ENCODE results near the gene IMMP2L. TPM values are rescaled to one million over a fixed set of nuclear protein-coding genes. Genes with fewer than 3 reads are reported as not detected.
"Not testable (repeated sequence)": the region's sequence is repeated elsewhere in the genome, so short reads cannot be mapped to it uniquely, and the experiment has no call there.

The IMMP2L gene
- total RNA-seq, 1 donor from 2014 or later: 14.8 TPM

- no peak for DNase-seq
Measured at GRCh38 chr7:111459065-111459756, 103.1 kb downstream of the IMMP2L start.

DNA sequence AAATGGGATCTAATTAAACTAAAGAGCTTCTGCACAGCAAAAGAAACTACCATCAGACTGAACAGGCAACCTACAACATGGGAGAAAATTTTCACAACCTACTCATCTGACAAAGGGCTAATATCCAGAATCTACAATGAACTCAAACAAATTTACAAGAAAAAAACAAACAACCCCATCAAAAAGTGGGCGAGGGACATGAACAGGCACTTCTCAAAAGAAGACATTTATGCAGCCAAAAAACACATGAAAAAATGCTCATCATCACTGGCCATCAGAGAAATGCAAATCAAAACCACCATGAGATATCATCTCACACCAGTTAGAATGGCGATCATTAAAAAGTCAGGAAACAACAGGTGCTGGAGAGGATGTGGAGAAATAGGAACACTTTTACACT, 111.6 kb downstream of the IMMP2L start:
- DNase-seq: not testable (repeated sequence)

GRCh38 chr7:111447502-111447901, 114.8 kb downstream of the IMMP2L start:
- DNase-seq: not testable (repeated sequence)

DNA sequence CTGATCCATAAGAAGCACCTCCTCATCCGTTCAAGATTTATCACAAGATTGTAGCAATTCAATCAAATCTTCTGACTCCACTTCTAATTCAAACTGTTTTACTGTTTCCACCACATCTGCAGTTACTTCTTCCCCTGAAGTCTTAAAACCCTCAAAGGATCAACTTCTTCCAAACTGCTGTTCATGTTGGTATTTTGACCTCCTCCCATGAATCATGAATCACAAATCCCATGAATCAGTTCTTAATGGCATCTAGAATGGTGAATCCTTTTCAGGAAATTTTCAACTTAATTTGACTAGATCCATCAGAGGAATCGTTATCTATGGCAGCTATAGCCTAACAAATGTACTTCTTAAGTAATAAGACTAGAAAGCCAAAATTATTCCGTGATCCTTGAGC, 122.3 kb downstream of the IMMP2L start:
- DNase-seq: no peak

DNA sequence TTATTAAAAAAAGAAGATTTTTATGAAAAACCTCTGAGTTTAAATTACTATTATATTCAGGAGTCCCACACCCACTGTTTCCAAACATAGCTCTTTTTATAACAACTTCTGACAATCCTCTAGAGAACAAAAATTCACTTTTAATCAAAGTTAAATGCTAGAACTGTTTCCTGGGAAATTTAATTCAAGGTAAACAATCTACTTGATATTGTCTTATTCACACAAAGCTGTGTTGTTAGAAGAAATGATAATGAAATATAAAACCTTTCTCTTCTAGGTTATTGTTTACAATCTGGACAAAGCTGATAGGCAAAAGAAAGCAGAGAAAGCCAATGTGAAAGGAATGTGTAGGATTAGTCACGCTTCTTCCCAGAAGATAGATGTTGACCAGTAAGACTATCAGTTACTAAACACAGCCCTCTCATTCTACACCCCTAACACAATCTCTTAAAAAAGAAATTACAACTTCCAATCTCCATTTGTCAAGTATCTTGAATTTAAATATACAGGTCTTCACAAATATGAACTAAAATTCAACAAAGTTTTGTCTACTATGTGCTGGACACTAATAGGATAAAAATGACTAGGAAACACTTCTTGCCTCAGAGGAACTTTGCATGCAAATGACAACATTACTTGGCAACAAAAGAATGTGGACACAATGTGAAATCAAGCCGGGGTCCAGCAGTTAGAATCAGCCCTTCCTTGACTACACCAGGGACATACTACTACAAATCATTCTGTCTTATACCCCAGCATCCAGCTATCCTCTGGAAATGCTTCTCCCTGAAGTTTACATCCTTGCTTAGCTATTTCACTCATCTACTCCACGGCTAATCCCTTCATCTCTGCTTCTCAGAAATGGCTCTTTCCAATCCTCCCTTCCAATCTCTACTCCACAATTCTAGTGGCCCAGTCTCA, 123.7 kb downstream of the IMMP2L start:
- DNase-seq: no peak

DNA sequence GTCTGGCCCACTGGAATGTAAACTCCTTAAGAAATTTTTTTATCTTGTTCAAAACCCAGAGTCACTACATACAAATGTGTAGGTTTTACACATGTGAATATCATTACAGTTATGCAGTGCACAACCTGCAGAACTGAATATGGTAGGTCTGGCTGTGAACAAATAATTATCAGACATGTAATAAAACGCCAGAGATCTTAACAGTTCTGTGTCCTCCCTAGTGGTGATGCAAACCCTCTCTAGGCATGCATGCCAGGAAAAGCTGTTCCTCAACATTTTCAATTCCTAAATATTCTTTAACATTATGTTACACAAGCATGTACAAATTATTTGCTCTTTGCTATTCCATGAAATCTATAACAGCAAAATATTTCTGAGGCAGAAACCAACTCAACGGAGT, 124.6 kb downstream of the IMMP2L start:
- no peak for DNase-seq

DNA sequence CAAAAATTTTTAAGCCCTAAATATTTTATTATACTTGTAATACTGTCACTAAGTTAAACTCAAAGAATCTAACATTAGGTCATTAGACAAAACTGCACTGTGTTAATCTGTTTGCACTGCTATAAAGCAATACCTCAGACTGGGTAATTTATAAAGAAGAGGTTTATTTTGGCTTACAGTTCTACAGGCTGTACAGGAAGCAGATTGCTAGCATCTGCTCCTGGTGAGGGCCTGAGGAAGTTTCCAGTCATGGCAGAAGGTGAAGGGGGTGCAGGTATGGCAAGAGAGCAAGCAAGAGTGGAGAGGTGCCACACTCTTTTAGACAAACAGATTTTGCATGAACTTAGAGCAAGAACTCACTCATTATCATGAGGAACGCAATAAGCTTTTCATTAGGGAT, 125.7 kb downstream of the IMMP2L start:
- no peak for DNase-seq

DNA sequence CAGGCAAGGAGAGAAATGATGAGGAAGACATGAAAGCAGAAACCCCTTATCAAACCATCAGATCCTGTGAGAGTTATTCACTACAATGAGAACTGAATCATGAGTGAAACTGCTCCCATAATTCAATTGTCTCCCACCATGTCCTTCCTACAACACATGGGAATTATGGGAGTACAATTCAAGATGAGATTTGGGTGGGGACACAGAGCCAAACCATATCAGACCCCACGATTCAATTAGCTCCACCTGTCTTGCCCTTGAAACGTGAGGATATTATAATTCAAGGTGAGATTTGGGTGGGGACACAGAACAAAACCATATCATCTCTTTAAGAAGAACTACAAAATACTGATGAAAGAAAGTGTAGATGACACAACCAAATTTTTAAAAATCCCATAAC, 128.9 kb downstream of the IMMP2L start:
- DNase-seq: no peak

DNA sequence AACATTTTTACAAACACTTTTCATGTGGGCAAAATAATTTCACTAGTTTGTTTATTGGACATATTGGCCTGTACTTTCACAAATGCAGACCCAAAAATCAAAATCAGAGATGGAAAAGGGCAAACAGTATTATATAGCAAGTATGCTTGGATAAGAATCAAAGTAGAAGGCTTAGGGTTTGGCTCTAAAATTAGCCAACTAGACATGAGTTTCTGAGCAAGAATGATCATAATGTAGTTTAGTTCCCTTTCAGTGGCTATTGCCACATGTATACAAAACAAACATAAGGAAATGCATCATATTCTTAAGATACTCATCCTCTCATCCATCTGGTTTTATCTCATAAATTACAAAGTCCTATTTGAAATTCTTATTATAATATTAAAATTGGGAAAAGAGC, 132.5 kb downstream of the IMMP2L start:
- no peak for DNase-seq

- no peak for DNase-seq
Measured at GRCh38 chr7:111424768-111425167, 137.5 kb downstream of the IMMP2L start.

GRCh38 chr7:111414374-111414773, 147.9 kb downstream of the IMMP2L start:
- DNase-seq: no peak

DNA sequence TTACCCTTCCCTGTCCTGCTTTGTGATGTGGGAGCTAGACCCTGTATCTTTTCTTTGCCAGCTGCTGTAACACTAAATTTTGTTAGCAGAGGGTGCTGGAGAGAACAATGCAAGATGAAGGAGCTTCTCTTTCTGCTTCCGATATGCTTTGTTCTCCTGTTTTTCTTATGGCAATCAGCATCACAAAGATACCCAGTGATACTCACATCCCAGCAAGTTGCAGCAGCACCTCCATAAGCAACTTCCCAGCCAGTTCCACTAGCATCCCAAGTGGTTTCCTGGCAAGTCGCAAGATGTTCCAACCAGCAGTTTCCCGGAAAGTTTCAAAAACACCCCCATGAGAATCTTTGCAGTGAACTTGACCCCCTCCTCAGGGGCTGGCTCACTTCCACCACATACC, 148.6 kb downstream of the IMMP2L start:
- DNase-seq: no peak

GRCh38 chr7:111410899-111411298, 151.4 kb downstream of the IMMP2L start:
- DNase-seq: no peak

GRCh38 chr7:111409714-111410422, 152.4 kb downstream of the IMMP2L start:
- no peak for DNase-seq

DNA sequence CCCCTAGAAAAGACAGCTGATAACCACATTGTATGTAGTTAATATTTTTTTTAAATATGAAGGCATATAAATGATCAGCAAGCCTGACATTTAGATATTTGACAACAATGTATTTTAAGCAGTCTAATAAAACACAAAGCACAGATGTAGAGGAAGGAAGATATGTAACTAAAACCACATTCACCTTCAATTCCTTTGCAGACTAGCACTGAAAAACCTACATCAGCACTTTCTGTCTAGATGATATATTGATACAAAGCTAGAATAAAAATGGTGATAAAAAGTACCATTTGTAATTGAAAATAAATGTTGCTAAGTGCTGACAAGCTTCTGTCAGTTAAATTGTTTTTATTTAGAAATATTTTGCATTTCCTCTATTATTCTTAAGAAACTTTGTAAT, 153.6 kb downstream of the IMMP2L start:
- DNase-seq: no peak

DNA sequence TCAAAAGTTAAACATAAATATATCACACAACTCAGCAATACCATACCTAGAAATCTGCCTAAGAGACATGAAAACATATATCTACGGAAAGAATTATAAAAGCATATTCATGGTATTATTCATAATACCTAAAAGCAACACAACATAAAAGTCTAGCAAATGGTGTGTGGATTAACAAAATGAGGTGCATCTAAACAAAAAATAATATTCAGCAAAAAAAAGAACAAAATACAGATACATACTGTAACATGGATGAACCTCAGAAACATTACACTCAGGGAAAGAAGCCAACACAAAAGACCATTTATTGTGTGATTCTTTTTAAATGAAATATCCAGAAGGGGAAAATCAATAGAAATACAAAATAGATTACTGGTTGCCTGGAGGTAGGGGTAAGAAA, 155.0 kb downstream of the IMMP2L start:
- DNase-seq: no peak

- DNase-seq: no peak
Measured at GRCh38 chr7:111405621-111406020, 156.7 kb downstream of the IMMP2L start.

DNA sequence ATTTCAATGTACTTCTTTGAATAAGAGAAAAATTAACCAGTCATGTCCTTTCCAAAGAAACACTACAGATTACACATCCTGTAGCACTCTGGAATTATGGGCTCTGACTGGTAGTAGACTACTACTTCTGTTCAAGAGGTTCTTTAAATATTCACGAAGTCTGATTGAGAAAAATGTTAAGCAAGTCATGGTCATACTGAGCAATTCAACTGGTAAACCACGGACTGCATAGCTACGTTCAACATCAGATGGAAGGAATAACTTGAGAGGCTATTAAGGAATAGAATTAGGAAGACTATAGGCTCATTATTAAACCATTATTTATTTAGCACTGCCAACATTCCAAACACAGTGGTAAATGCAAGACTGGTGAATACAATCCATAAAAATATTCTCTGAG, 160.8 kb downstream of the IMMP2L start:
- no peak for DNase-seq

DNA sequence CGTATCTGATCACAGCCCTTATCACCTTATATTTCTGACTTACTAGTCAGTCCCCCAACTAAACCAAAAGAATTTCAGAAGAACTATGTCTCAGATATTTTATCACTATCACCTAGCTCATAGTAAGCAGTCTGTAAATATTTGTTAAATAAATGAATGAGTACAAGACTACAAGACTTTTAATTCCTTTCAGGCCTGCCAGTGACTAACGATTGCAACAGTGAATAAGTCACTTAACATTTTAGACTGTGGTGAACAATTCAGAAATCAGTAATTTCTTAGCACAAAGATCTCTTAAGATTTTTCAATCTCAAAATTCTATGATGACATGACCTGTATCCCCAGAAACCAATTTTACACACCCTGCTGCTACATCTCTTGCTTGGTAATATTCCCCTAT, 162.2 kb downstream of the IMMP2L start:
- DNase-seq: no peak

GRCh38 chr7:111394891-111395290, 167.4 kb downstream of the IMMP2L start:
- DNase-seq: no peak

- DNase-seq: no peak
Measured at GRCh38 chr7:111393011-111393754, 169.1 kb downstream of the IMMP2L start.

- no peak for DNase-seq
Measured at GRCh38 chr7:111392294-111392693, 170.0 kb downstream of the IMMP2L start.

Measured in occipital lobe (tissue), 2 donors.